Bronchus fibroblast of lung (primary cell): ENCODE data around the gene CHST2. TPM values are rescaled to one million over a fixed set of nuclear protein-coding genes. Genes with fewer than 3 reads are reported as not detected.

Experiments
- total RNA-seq: library from RNA; depleted of rRNA; stranded (reverse); fragments of >200 nt; gene quantifications from 2 replicates; pipeline ENCODE4 v1.2.3, GENCODE V29; 2015

The CHST2 gene
- 21.7 and 23.2 TPM in 2 replicates for total RNA-seq

GRCh38 chr3:143119009-143119914 lies at the start of gene CHST2:
Gene CHST2, plus strand, starts transcription at chr3:143119771. Its CDS starts 1,046 bp downstream, at chr3:143120817.

Other genes starting within 250 kb of the CHST2 start
- gene PCOLCE2, start 230.7 kb upstream of the CHST2 start, total RNA-seq: 1.3 and 1.5 TPM in 2 replicates
- gene PAQR9, start 156.1 kb upstream of the CHST2 start, total RNA-seq: not detected in 2 replicates
- 19.8 and 34.8 TPM in 2 replicates for gene U2SURP, start 118.2 kb upstream of the CHST2 start, total RNA-seq